HG02588 (cell line): ENCODE data around the gene GPR50.

Experiments
- ATAC-seq: cut with Tn5 transposase; IDR thresholded peaks from one replicate; pipeline ENCODE4 v1.9.1; 2021; ENCODE audit warnings: mild to moderate bottlenecking, moderate library complexity; ENCODE audit not compliant: unreplicated experiment

Gene GPR50

GRCh38 chrX:151226941-151227340, 50.6 kb downstream of the GPR50 start:
- ATAC-seq: no peak

GRCh38 chrX:151227627-151228026, 51.2 kb downstream of the GPR50 start:
- ATAC-seq: no peak

- no peak for ATAC-seq
Observed at GRCh38 chrX:151228935-151229334, 52.6 kb downstream of the GPR50 start.
